D721Med (cell line): ENCODE measurements around the gene ARHGAP26.

Source experiments
- DNase-seq: peaks from one replicate; pipeline ENCODE4 v3.0.0; 2011; ENCODE audit warnings: low spot score; ENCODE audit not compliant: insufficient read length
- FAIRE-seq: peaks from 2 replicates; lab custom pipeline; 2011; peaks lifted over from hg19 to GRCh38; lab: Jason Lieb, UNC
- TF ChIP-seq, protein P1 (sequence below): IDR thresholded peaks from 2 replicates; pipeline ENCODE4 v1.5.1; 2012; ENCODE audit warnings: mild to moderate bottlenecking, control low read depth; ENCODE audit not compliant: insufficient read depth; ENCODE audit errors: missing control alignments

Gene ARHGAP26

DNA sequence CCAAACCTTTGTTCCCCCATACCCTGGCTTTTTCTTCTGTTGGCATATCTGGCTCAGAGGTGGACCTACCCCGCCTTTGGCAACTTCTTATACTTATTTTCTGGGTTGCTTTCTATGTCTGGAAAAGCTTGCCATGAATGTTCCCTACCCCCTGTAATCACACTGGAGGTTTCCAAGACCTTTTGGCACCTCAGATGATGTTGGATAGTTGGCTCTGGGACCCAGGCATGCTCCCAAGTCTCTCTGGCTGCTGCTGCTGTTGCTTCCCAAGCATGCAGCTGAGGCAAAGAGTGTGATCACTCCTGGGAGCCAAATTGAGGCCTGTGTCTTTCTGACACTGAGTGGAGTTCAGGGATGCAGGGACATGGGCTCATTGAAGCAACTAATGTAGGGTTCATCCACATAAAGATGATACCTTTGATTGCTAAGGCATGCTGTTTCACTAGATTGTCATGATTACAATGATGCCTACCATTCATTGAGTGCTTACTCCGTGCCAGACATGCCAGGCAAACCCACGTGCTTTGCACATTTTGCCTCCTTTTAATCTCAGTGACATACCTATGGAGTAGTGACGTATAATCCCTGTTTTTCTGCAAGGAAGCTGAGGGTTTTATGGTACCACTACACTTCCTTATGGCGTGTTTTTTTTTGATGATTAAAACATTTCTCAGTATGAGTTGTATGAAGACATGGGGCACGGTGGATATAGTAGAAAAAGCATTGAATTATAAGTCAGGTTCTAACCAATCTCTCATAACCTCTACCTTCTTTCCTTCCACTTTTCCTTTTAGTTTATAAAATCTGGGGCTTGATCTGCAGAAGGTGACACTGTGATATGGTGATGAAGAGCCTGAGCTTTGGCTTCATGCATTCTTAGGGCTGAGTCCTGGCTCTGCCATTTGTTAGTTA, 73.1 kb downstream of the ARHGAP26 start:
- TF ChIP-seq, protein P1, sequence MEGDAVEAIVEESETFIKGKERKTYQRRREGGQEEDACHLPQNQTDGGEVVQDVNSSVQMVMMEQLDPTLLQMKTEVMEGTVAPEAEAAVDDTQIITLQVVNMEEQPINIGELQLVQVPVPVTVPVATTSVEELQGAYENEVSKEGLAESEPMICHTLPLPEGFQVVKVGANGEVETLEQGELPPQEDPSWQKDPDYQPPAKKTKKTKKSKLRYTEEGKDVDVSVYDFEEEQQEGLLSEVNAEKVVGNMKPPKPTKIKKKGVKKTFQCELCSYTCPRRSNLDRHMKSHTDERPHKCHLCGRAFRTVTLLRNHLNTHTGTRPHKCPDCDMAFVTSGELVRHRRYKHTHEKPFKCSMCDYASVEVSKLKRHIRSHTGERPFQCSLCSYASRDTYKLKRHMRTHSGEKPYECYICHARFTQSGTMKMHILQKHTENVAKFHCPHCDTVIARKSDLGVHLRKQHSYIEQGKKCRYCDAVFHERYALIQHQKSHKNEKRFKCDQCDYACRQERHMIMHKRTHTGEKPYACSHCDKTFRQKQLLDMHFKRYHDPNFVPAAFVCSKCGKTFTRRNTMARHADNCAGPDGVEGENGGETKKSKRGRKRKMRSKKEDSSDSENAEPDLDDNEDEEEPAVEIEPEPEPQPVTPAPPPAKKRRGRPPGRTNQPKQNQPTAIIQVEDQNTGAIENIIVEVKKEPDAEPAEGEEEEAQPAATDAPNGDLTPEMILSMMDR: no peak
- FAIRE-seq (no peak), DNase-seq (no peak)

DNA sequence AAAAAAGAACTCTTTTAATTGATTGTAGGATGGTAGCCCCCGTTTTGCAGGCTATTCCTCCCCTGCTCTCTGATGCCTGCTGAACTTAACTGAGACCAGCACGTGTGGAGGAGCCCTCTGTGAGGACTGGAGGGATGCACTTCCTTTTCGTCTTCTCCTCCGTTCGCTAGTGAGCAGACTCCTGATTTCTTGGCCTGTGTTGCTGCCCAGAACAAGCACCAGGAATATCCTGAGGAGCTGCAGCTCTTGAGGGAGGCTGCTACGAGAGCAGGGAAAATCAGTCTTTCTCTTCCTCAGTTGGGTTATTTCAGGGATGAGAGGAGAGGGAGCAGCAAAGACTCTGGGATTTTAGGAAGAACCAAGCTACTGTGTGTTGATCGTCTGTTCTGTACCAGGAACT, 74.7 kb downstream of the ARHGAP26 start:
- FAIRE-seq (no peak), DNase-seq (no peak)
- TF ChIP-seq, protein P1: no peak

DNA sequence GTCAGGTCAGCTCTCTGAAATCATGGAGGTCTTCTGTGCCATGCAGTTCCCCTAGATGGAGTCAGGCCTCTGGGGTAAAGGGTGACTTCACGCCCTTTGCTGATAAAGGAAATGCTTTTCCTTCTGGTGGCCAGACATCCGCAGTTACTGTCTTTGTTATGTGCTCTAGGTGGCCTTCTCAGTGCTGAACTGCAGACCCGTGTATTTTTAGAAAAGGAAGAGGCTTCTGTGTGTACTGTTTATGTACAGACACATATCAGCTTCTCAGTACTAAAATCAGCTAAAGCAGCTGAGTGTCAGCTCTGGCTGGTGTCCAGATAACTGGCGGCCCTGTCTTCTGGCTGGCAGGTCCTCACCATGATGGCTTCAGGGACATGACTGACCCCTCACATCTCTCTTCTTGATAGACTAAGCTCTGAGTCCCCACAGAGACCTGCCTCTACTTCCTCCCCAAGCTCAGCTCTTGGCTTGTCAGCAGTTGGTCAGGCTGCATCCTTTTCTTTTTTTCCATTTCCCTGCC, 75.3 kb downstream of the ARHGAP26 start:
- no peak for FAIRE-seq
- no peak for DNase-seq
- TF ChIP-seq, protein P1: no peak

- FAIRE-seq (no peak), DNase-seq (no peak)
- TF ChIP-seq, protein P1: no peak
These were observed 75.8 kb downstream of the ARHGAP26 start for GRCh38 chr5:142845954-142846398.

- TF ChIP-seq, protein P1: no peak
- FAIRE-seq (no peak), DNase-seq (no peak)
These were observed 76.2 kb downstream of the ARHGAP26 start for GRCh38 chr5:142846406-142846805.

DNA sequence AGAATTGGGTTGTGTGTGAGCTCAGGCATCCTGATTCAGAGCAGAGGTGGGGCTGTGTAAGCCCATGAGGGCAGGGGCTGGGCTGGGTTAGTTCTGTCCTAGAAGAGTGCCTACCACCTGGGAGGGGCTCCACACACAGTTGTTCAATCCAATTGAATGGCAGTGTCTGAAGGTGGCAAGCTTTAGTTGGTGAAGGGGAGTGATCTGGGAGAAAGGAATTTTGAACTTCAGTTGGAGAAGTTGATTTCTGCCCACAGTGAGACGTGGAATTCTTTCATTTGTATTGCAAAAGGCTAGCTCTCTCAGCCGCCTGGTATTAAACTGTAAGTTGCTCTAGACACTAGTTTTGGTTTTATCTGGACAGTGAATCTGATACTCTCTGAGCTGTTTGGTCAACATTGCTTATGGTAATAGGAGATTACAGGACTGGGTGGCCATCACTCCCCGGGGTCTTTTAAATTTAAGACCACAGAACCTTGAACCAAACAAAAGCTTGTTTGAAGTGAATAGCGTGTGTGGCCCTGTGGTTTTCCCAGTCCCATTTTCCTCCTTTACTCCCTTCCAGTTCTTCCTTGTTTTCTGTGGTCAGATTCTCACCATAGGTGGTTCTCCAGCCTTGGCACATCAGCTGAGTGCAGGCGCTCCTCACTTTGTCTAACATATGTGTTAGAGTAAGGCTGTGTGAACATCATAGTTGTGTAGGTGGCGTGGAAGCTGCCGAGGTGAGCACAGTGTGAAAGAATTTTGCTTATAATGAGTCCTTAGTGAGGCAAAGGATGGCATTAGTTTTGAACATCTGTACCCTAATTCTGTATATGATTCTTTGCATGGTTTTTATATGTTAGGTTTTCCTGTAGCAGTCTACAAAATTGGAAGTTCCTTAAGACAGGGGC, 78.0 kb downstream of the ARHGAP26 start:
- TF ChIP-seq, protein P1: no peak
- FAIRE-seq: no peak

More for the DNA sequence above, 78.0 kb downstream of the ARHGAP26 start:
- DNase-seq: no peak
